HL-60/S4 treated with retinoic acid at 250 ng/mL for 4 days and 3 days (cell line): ENCODE data around the gene KCTD8.
"Not testable (repeated sequence)": the region's sequence is repeated elsewhere in the genome, so short reads cannot be mapped to it uniquely, and the experiment has no call there.

Source experiments
- in situ Hi-C: fragments of 300-500 bp; cut with MboI; formaldehyde crosslinking; loops from 2 replicates; pipeline ENCODE4 v1.7.0; 2022; ENCODE audit warnings: low sequenced_read_pairs

Gene KCTD8

DNA sequence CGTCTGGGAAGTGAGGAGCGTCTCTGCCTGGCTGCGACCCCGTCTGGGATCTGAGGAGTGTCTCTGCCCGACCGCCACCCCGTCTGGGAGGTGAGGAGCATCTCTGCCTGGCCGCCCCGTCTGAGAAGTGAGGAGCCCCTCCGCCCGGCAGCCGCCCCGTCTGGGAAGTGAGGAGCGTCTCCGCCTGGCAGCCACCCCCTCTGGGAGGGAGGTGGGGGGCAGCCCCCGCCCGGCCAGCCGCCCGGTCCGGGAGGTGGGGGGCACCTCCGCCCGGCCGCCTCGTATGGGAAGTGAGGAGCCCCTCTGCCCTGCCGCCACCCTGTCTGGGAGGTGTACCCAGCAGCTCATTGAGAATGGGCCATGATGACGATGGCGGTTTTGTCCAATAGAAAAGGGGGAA is 280.8 kb downstream of the KCTD8 start:
- in situ Hi-C loops, result not testable (repeated sequence)

DNA sequence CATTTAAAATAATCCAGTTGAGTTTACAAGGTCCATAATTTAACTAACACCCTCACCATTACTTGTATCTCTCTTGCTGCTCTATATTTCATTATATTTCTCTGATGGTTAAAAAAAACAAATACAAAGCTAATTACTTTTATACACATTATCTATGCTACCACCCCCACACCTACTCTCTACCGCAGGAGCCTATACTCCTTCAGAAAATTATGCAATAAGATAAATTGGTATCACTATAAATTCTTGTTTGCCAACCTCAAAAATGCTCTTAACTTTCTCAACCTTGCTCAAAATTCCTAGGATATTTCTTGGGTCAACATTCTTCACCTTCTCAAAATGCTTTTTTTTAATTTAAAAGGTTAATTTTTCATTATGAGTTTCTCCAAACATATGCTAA is 282.7 kb downstream of the KCTD8 start:
- in situ Hi-C loops, result no loop called here

DNA sequence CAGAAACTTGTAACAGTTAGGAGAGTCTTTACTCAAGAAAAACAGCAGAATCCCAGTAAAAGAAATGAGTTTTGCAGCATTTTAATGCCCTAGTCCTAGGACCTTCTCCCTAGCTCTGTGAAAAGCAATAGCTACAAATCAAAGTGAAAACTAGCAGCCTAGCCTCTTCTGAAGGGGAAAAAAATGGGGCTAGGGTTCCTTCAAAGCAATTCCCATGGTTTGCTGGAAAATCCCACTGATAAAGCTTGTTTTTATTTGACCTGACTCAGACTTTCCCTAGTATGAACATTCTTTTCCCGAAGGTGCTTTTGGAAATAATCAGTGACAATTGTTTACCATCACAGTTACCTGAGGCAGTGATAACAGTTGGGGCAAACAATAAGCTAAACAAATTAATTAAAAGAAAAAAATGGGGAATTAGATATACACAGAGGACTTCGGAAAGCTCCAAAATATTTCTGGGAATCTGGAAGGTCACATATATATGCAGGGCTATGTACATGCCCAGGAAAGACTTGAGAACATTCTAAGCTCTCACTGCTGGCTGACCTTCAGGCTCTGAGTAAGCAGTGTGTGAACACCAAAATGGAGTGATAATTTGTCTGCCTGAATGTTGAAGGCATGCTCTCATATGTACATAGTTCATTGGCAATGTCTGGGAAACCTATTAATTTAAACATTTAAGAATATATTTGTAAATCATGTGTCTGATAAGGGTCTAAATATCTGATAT is 285.9 kb downstream of the KCTD8 start:
- in situ Hi-C loops, result no loop called here

DNA sequence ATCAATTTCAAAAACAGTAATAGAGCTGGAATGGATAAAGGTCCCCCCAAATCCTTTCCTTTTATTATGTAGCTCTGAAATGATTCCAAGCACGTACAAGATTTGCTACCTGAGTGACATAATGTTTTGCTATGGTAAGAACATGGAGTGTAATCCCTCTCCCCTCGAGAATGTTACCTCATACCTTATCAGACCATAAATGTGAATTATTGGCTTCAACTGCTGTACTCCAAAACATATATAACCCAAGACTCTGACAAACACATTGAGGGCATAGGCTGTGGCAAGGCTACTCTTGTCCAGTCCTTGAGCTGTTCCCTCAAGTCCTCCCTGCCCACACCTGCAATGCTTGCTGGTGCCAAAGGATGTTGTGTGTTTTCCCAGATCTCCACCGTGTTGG is 286.9 kb downstream of the KCTD8 start:
- in situ Hi-C loops, result no loop called here

DNA sequence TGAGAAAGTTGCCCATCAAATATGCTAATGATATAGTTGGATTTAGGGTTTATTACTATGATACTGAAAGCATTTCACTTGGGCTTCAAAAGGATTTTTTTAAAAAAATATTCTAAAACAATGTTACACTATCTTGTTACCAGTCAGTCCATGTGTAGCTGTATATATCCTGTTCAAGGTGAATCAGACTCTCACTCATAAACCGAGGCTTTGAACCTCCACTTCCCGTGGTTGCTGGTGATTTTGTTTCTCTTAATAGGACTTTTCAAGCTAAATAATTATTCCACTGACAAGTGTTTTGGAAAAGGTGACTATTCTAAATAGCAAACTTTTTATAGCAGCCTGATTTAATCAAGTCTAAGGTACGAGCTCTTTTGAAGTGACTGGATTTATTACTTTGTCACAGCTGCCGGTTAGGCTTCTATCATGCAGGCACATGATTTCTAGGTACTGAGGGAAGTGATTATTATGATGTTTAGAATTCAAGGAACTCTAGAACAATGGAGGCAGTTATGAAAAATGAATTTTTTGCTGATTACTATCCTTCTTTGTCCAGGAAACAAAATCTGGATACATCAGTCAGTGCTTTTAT is 287.7 kb downstream of the KCTD8 start:
- in situ Hi-C loops, result no loop called here

DNA sequence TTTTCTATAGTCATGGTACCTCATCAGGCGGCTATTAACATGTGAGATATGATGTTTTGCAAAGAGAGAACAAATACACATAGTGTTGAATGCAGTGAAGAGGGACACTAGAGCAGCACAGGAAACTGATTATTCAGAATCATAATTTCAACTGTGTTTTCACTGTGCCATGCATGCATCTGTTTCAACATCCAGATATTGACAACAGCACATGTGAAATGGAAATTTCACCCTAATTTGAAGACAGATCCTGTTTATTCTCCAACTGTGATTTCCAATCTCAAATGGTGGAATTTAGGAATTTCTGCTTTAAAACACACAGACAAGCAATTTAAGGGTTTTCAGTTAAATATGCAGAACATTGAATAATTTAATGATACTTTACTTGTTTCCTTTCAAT is 288.6 kb downstream of the KCTD8 start:
- in situ Hi-C loops, result no loop called here

DNA sequence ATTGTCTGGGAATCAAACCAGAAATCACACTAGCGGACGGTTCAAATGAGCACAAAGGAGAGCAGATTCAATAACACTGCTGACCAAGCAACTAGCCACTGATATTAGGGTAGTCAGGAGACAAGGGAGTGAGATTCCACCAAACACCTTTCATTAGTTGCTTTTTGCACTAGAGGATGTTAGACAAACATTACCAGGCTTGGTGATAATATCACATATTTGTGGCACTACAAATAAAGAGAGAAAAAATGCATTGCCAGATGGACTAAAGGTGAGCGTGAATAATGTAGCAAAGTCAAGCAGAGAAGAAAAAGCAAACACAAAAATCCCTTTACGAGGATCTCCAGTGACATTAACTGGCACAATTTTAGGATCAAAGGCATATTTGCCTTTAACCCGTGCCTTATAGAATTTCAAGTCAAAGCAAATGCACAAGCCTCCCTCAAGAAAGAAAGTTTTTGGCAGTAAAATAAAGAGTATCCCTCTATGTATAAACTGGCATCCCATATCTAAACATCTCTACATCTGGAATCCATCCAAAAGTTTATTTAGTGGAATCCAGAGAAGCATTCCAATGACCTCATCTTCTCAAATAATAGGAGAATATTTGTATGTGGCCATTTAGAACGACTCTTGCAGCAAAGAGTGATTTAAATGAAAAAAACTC is 290.9 kb downstream of the KCTD8 start:
- in situ Hi-C loops, result no loop called here

DNA sequence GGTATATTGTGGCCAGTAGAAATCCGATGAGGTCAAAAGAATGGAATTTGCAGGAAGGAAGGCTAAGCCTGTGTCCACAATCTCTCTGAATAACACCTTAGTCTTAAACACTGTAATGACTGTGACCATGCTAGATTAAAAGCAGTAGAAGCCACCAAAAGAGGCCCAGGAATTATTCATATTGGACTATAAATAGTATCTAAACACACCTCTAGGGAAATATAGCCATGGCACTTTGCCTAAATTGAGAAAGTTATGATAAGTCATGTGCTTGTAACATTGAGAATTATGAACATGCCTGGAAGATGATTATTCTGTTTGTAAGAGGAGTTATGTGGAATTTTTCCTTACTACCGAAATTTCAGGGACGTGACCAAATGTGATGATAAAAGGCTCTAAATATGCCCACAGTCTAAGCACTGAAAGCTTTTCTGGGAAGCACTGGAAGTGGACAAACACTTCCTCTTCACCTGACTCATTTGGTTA is 298.5 kb downstream of the KCTD8 start:
- in situ Hi-C loops, result no loop called here

DNA sequence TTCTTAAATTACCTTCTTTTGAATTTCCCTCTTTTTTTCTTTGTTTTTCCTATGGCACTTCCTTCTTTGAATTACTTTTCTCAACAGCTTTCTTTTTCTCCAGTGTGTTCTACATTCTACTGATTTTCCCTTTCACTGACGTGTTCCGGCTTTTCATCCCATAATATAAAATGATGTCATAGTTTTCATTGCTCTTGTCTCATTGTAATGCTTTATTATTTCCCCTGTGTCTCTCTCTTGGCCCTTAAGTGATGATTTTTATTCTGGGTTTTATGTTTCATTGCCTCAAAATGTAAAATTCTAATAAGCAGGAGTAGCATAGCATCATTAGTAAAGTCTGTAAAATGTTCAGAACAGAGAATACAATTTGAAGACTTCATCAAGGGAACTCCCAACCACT is 299.3 kb downstream of the KCTD8 start:
- in situ Hi-C loops, result no loop called here

DNA sequence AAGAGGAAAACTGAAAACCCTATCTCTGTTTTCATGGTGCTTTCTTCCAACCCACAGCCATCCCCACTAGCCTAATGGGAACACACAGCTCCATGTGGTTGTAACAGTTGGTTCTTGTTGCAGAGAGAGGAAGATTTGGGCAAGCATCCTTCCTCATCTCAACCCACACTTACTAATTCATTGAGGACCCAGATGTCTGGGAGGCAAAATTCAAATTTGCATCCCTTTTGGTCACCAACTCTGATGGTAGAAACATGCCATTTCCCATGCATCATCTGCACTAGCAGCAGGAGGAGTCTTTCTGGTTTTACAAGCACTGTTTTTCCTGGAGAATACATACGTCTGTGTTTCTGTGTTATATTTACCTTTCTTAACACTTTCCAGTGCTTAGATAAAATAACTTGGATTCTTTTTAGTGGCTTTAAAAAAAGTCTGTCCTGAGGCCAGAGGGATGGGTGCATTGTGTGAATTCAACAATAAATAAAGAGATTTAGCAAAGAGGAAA is 301.0 kb downstream of the KCTD8 start:
- in situ Hi-C loops, result no loop called here

DNA sequence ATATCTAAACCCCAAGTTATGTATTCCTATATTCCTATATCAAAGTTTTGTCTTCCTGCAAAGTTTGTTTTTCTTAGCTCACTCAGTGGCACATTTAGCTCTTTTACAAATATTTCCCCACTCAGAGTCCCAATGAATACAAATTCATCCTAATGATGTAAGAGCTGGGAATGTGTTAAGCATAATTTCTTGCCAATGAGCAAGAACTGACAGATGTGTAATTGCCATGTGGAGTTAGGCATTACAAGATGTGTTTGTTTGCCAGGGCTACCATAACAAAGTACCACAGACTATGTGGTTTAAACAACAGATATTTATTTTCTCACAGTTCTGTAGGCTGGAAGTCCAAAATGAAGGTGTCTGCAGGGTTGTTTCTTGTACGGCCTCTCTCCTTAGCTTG is 302.1 kb downstream of the KCTD8 start:
- in situ Hi-C loops, result no loop called here

DNA sequence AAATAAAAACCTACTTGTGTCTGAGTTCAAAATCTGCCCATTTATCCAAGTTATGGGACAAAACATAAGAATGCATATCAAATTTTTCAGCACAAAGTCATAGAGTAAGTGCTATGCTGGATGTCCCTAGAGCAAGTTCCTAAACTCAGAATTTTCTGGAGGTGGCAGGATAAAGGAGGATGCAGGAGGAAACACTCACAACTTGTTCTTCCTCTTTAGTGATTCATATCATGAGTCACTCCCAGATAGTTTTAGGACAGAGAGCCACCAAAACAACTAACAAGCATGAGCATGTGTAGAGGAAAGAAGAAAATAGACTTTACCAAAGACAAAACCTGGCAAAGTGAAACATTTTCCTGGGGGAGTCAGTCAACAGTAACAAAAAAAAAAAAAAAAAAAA is 302.7 kb downstream of the KCTD8 start:
- in situ Hi-C loops, result no loop called here

DNA sequence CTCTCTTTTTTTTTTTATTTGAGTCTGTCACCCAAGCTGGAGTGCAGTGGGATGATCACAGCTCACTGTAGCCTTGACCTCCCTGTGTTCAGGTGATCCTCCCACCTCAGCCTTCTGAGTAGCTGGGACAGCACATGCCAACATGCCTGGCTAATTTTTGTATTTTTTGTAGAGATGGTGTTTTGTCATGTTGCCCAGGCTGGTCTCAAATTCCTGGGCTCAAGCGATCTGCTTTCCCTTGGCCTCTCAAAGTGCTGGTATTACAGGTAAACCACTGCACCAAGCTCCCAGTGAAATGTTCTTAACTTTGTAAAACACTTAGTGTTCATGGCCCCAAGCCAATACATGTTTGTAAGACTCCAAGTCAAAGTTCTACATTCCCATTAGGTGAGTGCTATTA is 316.1 kb downstream of the KCTD8 start:
- in situ Hi-C loops, result no loop called here
